AG09319 (cell line): Measurements from ENCODE around the gene ZBTB2.

Source experiments
- DNase-seq: peaks from one replicate; pipeline ENCODE4 v3.0.0-alpha.2; 2010; ENCODE audit warnings: low read depth; ENCODE audit errors: extremely low read depth
- CTCF ChIP-seq: IDR thresholded peaks from 2 replicates; pipeline ENCODE4 v1.5.1; 2011; ENCODE audit warnings: low read depth, mild to moderate bottlenecking, inconsistent platforms, low read length, moderate library complexity

ZBTB2 gene

GRCh38 chr6:151432651-151433050, 41.3 kb upstream of the ZBTB2 start:
- no peak for DNase-seq
- no peak for TF ChIP-seq CTCF

- no peak for DNase-seq
- no peak for TF ChIP-seq CTCF
These were observed 40.0 kb upstream of the ZBTB2 start for GRCh38 chr6:151431337-151431736.

GRCh38 chr6:151430886-151431285, 39.5 kb upstream of the ZBTB2 start:
- no peak for DNase-seq
- TF ChIP-seq CTCF = no peak

GRCh38 chr6:151428093-151428735, 36.9 kb upstream of the ZBTB2 start:
- DNase-seq = no peak
- no peak for TF ChIP-seq CTCF

GRCh38 chr6:151425561-151425960, 34.2 kb upstream of the ZBTB2 start:
- no peak for TF ChIP-seq CTCF

GRCh38 chr6:151422981-151423380, 31.6 kb upstream of the ZBTB2 start:
- TF ChIP-seq CTCF = no peak
- DNase-seq = no peak

More at GRCh38 chr6:151425561-151425960, 34.2 kb upstream of the ZBTB2 start:
- no peak for DNase-seq

- no peak for TF ChIP-seq CTCF
- no peak for DNase-seq
These were observed 26.1 kb upstream of the ZBTB2 start for GRCh38 chr6:151417477-151417876.
